GM12865 (cell line): ENCODE results near the gene THRB.

Source experiments
- DNase-seq: peaks from one replicate; pipeline ENCODE4 v3.0.0; 2010; ENCODE audit warnings: low read depth
- H3K4me3 ChIP-seq: 2 replicates; pipeline ENCODE4 v1.5.1; 2011; ENCODE audit warnings: mild to moderate bottlenecking, low read depth, low read length, control low read depth
- TF ChIP-seq, protein P1 (sequence below): IDR thresholded peaks from 2 replicates; pipeline ENCODE4 v1.5.1; 2011; ENCODE audit warnings: low read length, control low read depth, low read depth, inconsistent platforms; ENCODE audit not compliant: insufficient read depth; ENCODE audit errors: missing control alignments

THRB gene

DNA sequence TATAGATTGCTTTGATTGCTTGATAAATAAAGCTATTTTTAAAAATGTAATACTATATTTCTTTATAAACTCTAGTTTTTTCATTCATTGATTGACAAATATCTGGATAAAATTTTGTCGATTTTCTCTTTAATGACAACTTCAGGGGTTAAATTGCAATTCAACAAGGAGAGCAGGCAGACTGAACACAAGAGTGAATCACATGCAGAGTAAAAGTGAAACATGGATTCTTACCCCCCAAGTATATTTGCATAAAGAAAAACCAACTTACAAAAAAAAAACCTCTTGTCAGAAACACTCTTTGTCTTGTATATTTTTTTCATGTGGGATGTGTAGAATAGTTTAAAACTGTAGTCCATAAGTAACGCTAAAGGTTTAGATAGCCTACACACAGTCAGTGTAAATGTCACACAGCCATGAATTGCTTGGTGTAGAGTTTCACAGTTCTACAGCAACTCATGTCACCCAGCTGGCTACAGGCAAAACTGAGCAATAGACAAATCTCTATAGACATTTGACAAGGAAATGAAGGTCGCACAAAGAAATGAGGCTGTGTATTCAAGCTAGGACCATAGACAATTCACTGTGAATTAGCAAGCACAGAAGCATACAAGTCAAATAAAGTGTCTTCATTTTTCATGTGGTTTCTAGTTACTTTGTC is 141.6 kb downstream of the THRB start:
- DNase-seq, result no peak
- TF ChIP-seq, protein P1, sequence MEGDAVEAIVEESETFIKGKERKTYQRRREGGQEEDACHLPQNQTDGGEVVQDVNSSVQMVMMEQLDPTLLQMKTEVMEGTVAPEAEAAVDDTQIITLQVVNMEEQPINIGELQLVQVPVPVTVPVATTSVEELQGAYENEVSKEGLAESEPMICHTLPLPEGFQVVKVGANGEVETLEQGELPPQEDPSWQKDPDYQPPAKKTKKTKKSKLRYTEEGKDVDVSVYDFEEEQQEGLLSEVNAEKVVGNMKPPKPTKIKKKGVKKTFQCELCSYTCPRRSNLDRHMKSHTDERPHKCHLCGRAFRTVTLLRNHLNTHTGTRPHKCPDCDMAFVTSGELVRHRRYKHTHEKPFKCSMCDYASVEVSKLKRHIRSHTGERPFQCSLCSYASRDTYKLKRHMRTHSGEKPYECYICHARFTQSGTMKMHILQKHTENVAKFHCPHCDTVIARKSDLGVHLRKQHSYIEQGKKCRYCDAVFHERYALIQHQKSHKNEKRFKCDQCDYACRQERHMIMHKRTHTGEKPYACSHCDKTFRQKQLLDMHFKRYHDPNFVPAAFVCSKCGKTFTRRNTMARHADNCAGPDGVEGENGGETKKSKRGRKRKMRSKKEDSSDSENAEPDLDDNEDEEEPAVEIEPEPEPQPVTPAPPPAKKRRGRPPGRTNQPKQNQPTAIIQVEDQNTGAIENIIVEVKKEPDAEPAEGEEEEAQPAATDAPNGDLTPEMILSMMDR, result no peak
- H3K4me3 ChIP-seq, result no peak overlapping the region

DNA sequence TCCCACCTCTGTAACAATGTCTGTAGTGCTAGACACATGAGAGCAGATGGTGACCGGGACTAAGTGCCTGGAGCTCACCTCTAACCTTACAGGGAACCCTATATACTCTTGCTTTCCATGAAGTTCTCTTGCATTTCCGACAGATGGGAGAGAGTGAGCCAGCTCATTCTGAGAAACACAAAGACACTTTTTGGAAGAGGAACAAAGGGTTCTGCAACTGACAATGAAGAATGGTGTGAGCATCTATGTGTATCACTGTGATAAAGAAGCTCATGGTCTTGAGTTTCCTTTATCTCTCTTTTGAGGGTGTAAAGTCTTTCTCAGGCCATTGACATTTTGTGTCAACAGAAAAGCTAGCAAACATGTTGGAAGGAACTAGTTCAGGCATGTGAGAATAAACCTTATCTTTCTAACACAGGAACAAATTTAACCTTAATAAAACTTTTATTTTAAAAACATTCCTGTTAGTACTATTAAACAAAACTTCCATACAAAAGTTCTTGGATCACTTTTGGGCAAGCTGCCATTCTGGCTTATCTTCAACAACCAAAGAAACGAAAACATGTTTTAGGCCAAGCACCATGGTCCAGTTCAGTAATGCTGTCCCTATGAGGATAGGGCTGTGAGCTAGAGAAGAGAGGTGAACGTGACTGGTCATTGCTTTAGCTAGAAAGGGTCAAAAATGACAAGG is 142.7 kb downstream of the THRB start:
- TF ChIP-seq, protein P1, result no peak

GRCh38 chr3:24349367-24350019 is 145.2 kb downstream of the THRB start:
- no peak overlapping the region for H3K4me3 ChIP-seq
- DNase-seq, result no peak
- TF ChIP-seq, protein P1, result no peak

More for the DNA sequence above, 142.7 kb downstream of the THRB start:
- DNase-seq, result no peak
- no peak overlapping the region for H3K4me3 ChIP-seq

DNA sequence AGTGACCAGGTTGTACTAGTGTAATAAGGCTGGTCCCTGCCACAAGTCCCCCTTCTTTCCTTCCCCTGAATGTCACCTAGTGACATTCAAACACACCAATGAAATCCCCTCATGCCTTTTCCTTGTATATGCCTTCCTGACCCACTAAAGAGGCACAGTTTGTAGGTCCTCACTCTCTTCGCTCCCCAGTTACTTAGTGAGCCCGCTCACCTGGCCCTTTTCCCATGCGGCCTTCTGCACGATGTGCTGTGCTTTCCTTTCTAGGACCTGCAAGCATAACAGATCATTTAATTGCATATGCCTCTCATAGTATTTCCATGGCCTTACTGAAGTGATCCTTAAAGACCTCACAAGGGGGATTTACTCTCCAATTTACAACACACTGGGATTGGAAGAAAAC is 146.3 kb downstream of the THRB start:
- H3K4me3 ChIP-seq, result no peak overlapping the region
- TF ChIP-seq, protein P1, result no peak
- no peak for DNase-seq

GRCh38 chr3:24344784-24345439 is 149.7 kb downstream of the THRB start:
- TF ChIP-seq, protein P1, result no peak
- H3K4me3 ChIP-seq, result no peak overlapping the region
- no peak for DNase-seq

DNA sequence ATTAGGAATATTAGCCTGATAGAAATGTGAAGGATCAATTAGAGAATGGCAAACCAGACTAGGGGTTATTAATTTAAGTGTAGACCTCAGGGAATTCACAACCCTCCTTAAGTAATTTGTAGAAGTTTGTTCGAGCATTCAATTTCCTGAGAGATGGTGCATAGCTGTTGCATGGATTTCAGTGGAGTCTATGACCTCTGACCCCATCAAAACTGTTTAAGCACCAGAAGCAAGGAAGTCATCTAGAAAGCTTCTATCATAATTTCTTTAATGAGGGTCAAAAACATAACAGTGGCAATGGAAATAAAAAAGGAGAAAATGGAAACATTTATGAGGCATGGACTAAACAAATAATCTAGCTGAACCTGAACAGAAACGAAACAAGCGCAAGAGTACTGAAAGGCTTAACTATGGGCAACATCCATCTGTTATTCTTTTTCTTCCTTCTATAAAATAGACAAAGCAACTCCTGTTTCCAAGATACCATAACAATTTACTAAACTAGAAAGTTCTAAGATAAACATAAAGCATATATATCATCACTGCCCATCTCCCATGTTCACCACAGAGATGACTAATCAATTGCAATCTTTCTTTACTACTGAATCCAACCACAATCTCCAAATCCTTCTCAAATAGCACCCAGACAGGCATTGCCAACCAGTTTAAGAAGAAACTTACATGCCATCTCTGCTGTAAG is 151.4 kb downstream of the THRB start:
- no peak overlapping the region for H3K4me3 ChIP-seq
- DNase-seq, result no peak
- TF ChIP-seq, protein P1, result no peak
